ENCODE data around the gene MROH7. TPM values are rescaled to one million over a fixed set of nuclear protein-coding genes. Genes with fewer than 3 reads are reported as not detected.
"Not testable (repeated sequence)": the region's sequence is repeated elsewhere in the genome, so short reads cannot be mapped to it uniquely, and the experiment has no call there.

The MROH7 gene
- polyA plus RNA-seq, 3 donors, result 1.1 TPM; not detected in 2

DNA sequence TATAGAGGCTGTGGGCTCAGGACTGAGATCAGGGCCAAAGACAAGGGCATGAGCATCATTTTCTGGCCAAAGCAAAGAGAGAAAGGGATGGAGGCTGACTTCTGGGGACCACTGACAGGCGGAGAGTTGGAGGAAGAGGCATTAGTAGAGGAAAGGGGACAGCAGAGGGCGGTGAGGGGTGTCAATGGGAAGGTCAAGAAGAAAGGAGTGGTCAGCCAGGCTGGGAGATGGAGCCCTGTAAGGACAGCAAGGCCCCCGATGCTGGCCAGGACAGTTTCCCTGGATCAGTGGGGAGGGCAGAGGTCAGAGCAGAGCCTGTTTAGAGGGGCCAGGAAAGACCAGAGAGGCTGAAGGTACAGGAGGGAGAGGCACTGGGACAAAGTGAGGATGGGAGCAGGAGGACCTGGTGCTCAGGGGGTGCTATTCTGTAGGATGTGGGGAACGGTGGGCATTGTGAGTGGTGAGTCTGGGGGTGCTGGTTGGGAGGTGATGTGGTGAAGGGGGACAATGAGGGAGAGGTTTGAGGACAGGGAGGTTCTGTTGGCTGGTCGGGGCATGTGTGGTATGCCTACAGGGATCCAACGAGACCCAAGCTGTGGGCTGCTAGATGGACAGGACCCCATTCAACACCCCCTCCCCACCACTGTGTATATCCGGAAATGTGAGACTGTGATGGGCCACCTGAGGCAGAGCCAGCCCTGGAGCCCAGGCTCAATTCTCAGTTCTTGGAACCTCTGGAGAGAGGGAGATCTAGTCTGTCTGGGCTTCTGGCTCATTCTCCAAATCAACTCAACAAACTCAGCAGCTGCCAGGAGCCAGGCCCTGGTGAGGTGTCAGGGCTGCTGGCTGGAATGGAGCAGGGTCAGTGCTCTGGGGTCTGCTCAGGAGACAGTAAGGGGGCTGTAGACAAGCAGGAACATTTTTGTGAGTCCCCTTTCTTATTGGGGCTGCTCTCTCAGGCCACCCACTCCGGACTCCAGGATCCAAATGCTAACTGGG, 16.8 kb upstream of the MROH7 start:
- Histone ChIP-seq H3K9me3 (replicated peaks in 1 of 2; ENCODE audit: control insufficient read depth in 1 of 2, insufficient read depth in 1 of 2, low read length in 2 of 2) (no peaks in the 10 kb centered on the region), H3K4me1 (ENCODE audit: control insufficient read depth in 1 of 2, insufficient read depth in 2 of 2, low read length in 2 of 2) (no peaks in the 10 kb centered on the region), H3K9ac (ENCODE audit: insufficient read depth, low read length, poor library complexity, severe bottlenecking) (no peak overlapping the region), H2AFZ (ENCODE audit: insufficient read depth, low read depth, low read length, poor library complexity, severe bottlenecking) (no peak overlapping the region), H3K27me3 (ENCODE audit: control insufficient read depth in 2 of 2, insufficient read depth in 2 of 2, low read length in 2 of 2) (no peaks in the 10 kb centered on the region), H3K79me2 (ENCODE audit: insufficient read depth, low read length) (no peaks in the 10 kb centered on the region), H3K4me3 (replicated peaks in 1 of 3; ENCODE audit: low read depth in 2 of 3, low read length in 3 of 3) (no peak overlapping the region), H3K27ac (ENCODE audit: low read depth in 1 of 2, low read length in 2 of 2) (no peak overlapping the region), H3K36me3 (replicated peaks in 1 of 2; ENCODE audit: control insufficient read depth in 1 of 2, insufficient read depth in 2 of 2, low read length in 2 of 2) (no peaks in the 10 kb centered on the region), H4K20me1 (ENCODE audit: insufficient read depth, low read length) (no peaks in the 10 kb centered on the region), H3K4me2 (replicated peaks; ENCODE audit: extremely low read depth, low read length, poor library complexity, severe bottlenecking) (no peak overlapping the region)
- H3K36me3 Mint-ChIP-seq, result no peaks in the 10 kb centered on the region
- H3K4me1 Mint-ChIP-seq, result no peaks in the 10 kb centered on the region
- intact Hi-C loops (cut with micrococcal nuclease), result no loop called here
- TF ChIP-seq, protein P1, sequence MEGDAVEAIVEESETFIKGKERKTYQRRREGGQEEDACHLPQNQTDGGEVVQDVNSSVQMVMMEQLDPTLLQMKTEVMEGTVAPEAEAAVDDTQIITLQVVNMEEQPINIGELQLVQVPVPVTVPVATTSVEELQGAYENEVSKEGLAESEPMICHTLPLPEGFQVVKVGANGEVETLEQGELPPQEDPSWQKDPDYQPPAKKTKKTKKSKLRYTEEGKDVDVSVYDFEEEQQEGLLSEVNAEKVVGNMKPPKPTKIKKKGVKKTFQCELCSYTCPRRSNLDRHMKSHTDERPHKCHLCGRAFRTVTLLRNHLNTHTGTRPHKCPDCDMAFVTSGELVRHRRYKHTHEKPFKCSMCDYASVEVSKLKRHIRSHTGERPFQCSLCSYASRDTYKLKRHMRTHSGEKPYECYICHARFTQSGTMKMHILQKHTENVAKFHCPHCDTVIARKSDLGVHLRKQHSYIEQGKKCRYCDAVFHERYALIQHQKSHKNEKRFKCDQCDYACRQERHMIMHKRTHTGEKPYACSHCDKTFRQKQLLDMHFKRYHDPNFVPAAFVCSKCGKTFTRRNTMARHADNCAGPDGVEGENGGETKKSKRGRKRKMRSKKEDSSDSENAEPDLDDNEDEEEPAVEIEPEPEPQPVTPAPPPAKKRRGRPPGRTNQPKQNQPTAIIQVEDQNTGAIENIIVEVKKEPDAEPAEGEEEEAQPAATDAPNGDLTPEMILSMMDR (IDR thresholded peaks at IDR 0.05), result no peak
- peaks cover 3 to 5% (median 3%) of the 10 kb centered on the region in 3 donors for H3K27me3 Mint-ChIP-seq (ENCODE audit: low read depth in 3 of 3)
- 96% methylated on average over 4 of the region's 8 CpGs for WGBS (ENCODE audit: insufficient coverage)
- H3K9me3 Mint-ChIP-seq, result peaks cover 0 to 3% (median 0%) of the 10 kb centered on the region in 7 donors
- no peak overlapping the region for H3K4me3 Mint-ChIP-seq
- peak overlapping the region in 4 of 7 donors; percentile 5 to 68 (median 43) for H3K27ac Mint-ChIP-seq
- DNase-seq, result no peak

DNA sequence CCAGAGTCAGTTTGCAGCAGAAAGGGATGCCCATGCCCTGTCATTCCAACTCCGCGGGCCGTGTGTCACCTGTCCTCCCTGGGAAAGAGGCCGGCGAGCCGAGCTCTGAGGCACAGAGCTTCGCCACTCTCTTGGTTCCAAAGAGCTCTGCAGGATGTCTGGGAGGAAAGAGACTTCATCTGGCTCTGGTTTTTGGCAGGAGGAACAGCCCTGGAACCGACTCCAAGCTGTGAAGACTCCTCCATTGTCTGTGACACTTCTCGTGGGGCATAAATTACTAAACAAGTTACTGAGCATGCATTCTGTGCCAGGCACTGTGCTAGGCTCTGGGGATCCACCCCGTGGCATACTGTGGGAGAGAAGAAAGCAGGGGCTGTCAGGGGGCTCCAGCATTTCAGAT, 14.4 kb upstream of the MROH7 start:
- DNase-seq, result no peak
- Histone ChIP-seq H3K36me3 (replicated peaks in 1 of 2; ENCODE audit: control insufficient read depth in 1 of 2, insufficient read depth in 2 of 2, low read length in 2 of 2) (no peaks in the 10 kb centered on the region), H3K79me2 (ENCODE audit: insufficient read depth, low read length) (no peaks in the 10 kb centered on the region), H2AFZ (ENCODE audit: insufficient read depth, low read depth, low read length, poor library complexity, severe bottlenecking) (no peak overlapping the region), H3K27ac (ENCODE audit: low read depth in 1 of 2, low read length in 2 of 2) (no peak overlapping the region), H4K20me1 (ENCODE audit: insufficient read depth, low read length) (no peaks in the 10 kb centered on the region), H3K9me3 (replicated peaks in 1 of 2; ENCODE audit: control insufficient read depth in 1 of 2, insufficient read depth in 1 of 2, low read length in 2 of 2) (no peaks in the 10 kb centered on the region), H3K4me2 (replicated peaks; ENCODE audit: extremely low read depth, low read length, poor library complexity, severe bottlenecking) (no peak overlapping the region), H3K9ac (ENCODE audit: insufficient read depth, low read length, poor library complexity, severe bottlenecking) (no peak overlapping the region), H3K4me1 (ENCODE audit: control insufficient read depth in 1 of 2, insufficient read depth in 2 of 2, low read length in 2 of 2) (no peaks in the 10 kb centered on the region), H3K4me3 (replicated peaks in 1 of 3; ENCODE audit: low read depth in 2 of 3, low read length in 3 of 3) (no peak overlapping the region), H3K27me3 (ENCODE audit: control insufficient read depth in 2 of 2, insufficient read depth in 2 of 2, low read length in 2 of 2) (no peaks in the 10 kb centered on the region)
- peaks cover 3 to 5% (median 5%) of the 10 kb centered on the region in 3 donors for H3K27me3 Mint-ChIP-seq (ENCODE audit: low read depth in 3 of 3)
- H3K9me3 Mint-ChIP-seq, result peaks cover 0 to 5% (median 0%) of the 10 kb centered on the region in 7 donors
- WGBS (ENCODE audit: insufficient coverage), result 94% methylated on average over 10 of the region's 10 CpGs
- intact Hi-C loops (cut with micrococcal nuclease), result no loop called here
- H3K27ac Mint-ChIP-seq, result no peak overlapping the region
- TF ChIP-seq, protein P1 (IDR thresholded peaks at IDR 0.05), result no peak
- H3K4me1 Mint-ChIP-seq, result no peaks in the 10 kb centered on the region
- H3K36me3 Mint-ChIP-seq, result no peaks in the 10 kb centered on the region
- no peak overlapping the region for H3K4me3 Mint-ChIP-seq

DNA sequence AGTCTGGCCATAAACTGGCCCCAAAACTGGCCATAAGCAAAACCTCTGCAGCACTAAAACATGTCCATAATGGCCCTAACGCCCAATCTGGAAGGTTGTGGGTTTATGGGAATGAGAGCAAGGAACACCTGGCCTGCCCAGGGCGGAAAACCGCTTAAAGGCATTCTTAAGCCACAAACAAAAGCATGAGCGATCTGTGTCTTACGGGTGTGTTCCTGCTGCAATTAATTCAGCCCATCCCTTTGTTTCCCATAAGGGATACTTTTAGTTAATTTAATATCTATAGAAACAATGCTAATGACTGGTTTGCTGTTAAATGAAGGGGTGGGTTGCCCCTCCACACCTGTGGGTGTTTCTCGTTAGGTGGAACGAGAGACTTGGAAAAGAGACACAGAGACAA, 5.8 kb upstream of the MROH7 start:
- H3K4me2 ChIP-seq (replicated peaks; ENCODE audit: extremely low read depth, low read length, poor library complexity, severe bottlenecking); H3K4me3 Mint-ChIP-seq; H3K36me3 ChIP-seq (replicated peaks in 1 of 2; ENCODE audit: control insufficient read depth in 1 of 2, insufficient read depth in 2 of 2, low read length in 2 of 2); H3K4me1 Mint-ChIP-seq; DNase-seq; H4K20me1 ChIP-seq (ENCODE audit: insufficient read depth, low read length); H3K79me2 ChIP-seq (ENCODE audit: insufficient read depth, low read length); H2AFZ ChIP-seq (ENCODE audit: insufficient read depth, low read depth, low read length, poor library complexity, severe bottlenecking); H3K27me3 Mint-ChIP-seq (ENCODE audit: low read depth in 3 of 3); H3K4me1 ChIP-seq (ENCODE audit: control insufficient read depth in 1 of 2, insufficient read depth in 2 of 2, low read length in 2 of 2); H3K9ac ChIP-seq (ENCODE audit: insufficient read depth, low read length, poor library complexity, severe bottlenecking); H3K4me3 ChIP-seq (replicated peaks in 1 of 3; ENCODE audit: low read depth in 2 of 3, low read length in 3 of 3); H3K36me3 Mint-ChIP-seq; H3K27me3 ChIP-seq (ENCODE audit: control insufficient read depth in 2 of 2, insufficient read depth in 2 of 2, low read length in 2 of 2); H3K27ac Mint-ChIP-seq; H3K9me3 ChIP-seq (replicated peaks in 1 of 2; ENCODE audit: control insufficient read depth in 1 of 2, insufficient read depth in 1 of 2, low read length in 2 of 2); intact Hi-C loops (cut with micrococcal nuclease); H3K27ac ChIP-seq (ENCODE audit: low read depth in 1 of 2, low read length in 2 of 2); H3K9me3 Mint-ChIP-seq: not testable (repeated sequence)
- WGBS (ENCODE audit: insufficient coverage), result 93% methylated on average over 2 of the region's 7 CpGs
